GM21529 (cell line): ENCODE results near the gene DMC1.

Source experiments
- ATAC-seq: cut with Tn5 transposase; IDR thresholded peaks from one replicate; pipeline ENCODE4 v1.9.1; 2021; ENCODE audit not compliant: unreplicated experiment

DMC1 gene

DNA sequence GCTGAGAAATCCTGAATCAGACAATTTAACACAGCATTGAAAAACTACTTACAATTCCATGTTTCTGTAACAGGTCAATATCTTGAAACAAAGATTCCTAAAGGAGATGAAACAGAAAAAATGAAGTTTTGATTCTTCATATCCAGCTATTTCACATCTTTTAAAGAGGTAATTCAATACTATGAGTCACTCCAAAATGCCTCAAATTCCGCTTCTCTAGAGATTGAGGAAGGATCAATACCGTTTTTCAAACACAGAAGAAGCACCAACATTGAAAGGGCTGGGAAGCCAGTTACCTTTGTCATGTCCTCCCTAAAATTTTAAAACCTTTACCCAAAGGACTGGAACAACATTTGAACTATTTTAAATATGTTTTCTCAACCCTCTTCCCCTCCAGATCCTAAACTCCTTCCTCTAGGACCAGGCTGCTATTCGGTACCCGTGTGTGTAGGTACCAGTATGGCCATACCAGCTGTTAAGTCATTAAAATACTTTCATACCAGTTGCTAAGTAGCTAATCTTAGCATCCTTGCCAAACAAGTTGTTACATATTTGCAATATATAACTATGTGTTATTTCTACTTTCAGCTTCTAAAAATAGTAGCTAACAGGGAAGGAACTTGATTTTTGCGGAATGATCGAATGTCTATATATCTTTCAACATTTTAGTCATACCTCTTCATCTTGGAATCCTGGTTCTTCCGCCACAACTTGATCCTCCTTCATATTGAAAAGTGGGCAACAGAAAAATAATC, 2.3 kb downstream of the DMC1 start:
- ATAC-seq, result no peak

DNA sequence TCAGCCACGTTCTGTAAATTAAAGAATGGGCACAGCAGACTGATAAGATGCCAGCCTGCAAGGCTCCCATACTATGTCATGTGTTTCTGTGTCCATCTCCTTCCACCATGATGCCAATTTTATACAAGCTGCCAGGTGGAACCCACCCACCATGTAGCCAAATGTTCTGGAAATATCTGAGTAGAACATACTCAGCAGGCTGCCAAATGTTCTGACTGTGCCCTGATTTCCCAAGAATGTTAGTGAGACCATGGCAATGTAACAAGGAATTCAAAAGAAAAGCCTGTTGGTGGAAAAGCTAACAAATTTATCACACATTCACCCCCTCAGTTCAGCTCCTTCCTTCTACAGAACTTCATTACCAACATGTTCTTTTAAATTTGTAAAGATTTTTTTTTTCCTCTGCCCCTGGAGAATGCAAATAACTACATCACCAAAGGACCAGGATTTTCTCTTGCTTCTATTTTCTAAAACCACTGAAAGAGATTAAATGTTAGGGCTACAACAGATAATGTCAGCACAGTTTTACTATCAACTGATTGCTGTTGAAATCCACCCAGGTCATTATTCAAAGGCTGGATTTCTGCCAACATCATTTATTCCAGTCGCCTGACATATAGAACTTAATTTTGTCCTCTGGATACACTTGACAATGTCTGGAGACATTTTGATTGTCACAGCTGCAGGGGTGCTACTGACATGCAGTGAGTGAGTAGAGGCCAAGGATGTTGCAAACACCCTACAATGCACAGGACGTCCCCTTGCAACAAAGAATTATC, 3.1 kb downstream of the DMC1 start:
- ATAC-seq, result no peak

DNA sequence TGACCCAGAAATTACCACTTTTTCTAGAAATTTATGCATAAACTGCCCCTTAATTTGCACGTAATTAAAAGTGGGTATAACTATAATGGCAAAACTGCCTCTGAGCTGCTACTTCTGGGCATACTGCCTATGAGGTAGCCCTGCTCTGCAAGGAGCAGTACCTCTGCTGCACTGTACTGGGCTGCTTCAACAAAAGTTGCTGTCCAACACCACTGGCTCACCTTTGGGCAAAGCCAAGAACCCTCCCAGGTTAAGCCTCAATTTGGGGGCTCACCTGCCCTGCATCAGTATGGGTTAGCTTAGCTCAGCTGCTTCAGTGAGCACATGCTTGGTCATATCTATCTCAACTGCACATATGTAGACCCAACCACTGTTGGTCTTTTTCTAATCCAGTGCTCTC, 4.5 kb downstream of the DMC1 start:
- ATAC-seq, result no peak

DNA sequence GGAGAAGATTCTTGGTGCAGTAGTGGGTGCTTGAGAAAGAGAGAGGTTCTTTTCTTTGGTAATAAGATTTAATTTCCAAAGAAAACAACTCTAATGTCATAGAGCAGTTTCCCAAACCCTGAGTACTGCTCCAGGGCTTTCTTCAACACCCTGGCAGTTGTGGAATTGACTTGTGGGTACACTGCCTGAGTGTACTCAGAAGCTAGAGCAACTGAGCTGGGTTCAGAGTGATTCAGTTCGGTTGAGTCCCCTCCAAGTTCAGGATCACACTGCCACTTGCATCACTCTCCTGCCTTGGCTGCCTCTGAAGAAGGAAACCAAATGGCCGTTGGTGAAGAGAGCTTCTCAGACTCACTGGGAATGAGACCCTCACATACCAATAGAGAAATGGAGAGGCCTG, 5.3 kb downstream of the DMC1 start:
- no peak for ATAC-seq

DNA sequence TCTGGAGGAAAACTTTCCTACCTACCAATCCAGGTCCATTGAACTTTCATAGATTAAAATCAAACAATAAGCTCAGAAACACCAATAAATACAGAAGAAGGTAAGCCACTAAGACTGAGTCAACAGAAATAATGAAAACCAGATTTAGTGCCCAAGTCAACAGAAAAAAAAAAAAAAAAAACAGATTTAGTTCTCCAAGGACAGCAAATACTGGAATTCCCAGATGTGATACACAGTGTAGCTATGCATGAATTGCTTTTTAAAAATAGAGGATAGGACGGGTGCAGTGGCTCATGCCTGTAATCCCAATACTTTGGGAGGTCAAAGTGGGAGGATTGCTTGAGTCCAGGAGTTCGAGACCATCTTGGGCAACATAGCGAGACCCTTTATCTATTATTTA, 15.7 kb downstream of the DMC1 start:
- no peak for ATAC-seq

DNA sequence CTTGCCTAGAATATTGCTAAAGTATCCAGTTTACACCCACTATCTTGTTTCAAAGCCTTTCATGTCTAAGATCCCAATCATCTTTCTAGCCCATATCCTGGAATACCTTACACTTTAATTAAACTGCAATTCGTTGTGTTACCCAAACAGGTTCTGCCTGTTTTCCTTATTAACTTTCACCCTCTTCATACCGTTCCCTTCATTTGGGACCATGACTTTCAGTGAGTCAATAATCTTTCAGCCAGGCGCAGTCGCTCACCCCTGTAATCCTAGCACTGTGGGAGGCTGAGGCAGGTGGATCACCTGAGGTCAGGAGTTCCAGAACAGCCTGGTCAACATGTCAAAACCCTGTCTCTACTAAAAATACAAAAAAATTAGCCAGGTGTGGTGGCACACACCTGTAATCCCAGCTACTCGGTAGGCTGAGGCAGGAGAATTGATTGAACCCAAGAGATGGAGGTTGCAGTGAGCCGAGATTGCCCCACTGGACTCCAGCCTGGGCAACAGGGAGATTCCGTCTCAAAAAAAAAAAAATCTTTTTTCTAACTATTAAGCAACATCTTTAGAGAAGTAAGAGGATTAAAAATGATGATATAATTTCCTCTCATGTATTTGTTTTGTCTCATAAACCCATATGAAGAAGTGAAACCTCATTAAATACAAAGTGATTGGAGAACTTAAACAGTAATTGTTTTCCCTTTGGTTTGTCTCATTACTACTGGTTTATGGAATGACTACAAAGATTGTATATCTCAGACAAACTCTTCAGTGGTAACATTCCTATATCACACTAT, 20.7 kb downstream of the DMC1 start:
- no peak for ATAC-seq

DNA sequence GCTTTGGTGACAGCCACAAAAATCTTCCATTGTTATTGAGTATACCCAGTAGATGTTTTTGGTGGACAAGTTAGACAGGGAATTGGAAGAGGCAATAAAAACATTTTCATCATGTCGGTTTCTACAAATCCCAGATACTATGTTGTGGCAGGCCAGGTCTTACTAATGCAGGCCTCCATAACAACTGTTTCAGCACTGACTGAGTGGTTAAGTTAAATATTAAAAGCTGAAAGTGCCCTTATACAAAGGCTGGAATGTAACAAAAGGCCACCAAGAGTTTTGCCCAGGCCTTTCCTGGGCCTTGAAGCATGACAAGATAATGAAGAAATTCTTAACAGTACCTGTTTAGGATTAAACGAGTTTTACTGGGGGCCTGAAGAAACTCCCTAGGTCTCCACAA, 29.3 kb downstream of the DMC1 start:
- ATAC-seq, result no peak

DNA sequence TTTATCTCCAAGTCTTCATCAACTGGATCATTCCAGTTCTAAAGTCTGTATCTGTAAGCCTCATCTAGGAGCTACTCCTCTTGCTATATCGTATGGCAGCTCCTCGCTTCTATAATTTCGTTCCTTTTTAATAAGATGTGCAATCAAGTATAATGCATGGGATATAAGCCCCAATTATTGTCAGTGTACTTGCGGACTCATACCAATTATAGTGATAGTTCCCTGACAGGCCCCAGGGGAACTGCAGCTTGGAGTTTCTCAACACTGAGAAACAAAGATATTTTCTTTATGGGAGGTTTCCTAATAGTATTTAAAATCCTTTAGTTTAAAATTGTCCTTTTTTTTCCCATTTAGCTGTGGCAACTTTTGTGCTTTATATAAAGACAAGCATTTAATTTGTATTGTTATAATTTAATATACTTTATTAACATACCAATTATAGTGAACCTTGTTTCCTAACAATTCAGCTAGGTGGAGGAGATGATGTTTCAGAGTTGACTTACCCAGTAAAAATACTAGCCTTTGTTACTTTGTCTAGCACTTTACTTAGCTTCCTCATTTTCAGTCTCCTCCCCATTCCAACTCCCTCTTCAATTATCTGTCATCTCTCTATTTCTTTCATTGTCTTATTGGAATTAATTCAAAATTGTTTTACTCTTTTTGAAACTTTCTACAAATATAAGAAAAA, 38.6 kb downstream of the DMC1 start:
- no peak for ATAC-seq

DNA sequence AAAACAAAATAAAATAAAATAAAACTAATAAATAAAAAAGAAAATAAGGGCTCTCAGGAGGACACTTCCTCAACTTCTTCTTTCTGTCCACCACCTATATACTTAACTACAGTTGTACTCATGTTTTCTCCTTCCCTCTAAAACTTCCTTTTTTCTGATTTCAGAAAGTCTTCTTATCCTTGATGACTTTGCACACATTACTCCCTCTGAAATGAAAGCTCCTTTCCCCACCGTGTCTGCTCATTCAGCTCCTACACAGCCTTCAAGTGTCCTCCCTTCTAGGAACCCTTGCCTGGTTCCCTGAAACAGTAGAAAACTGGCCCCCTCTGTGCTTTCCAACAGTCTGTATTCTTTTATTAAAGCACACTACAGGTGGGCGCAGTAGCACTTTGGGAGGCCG, 45.6 kb downstream of the DMC1 start:
- ATAC-seq, result no peak

DNA sequence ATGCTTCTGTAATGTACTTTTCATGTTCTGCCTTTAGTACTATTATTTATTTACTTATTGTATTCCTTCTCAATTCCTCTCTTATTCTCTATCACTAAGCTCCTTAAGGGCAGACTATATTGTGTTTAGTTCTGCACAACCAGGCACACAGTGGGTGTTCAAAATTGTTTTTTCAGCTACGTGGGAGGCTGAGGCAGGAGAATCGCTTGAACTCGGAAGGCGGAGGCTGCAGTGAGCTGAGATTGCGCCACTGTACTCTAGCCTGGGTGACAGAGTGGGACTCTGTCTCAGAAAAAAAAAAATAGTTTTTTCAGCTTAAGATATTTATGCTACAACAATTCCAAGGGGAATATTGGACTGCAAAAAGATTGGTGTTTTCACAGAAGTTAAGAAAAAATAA, 46.5 kb downstream of the DMC1 start:
- ATAC-seq, result no peak

DNA sequence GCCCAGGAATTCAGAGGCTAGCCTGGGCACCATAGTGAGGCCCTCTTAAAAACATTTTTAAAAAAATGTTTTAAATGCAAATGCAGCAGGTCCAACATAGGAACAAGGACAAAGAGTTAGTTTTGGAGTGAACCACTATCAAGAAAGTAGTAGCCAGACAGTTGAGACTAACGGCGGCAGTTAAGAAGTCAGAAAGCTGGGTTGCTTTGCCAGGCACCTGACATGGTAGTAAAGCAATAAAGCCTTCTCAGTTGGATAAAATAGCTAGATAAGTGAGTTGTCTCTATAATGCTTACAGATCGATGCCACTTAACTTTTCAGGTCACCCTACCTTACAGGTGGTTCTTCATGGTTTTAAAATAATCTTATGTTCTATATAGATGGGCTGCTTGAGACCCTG, 47.0 kb downstream of the DMC1 start:
- no peak for ATAC-seq

DNA sequence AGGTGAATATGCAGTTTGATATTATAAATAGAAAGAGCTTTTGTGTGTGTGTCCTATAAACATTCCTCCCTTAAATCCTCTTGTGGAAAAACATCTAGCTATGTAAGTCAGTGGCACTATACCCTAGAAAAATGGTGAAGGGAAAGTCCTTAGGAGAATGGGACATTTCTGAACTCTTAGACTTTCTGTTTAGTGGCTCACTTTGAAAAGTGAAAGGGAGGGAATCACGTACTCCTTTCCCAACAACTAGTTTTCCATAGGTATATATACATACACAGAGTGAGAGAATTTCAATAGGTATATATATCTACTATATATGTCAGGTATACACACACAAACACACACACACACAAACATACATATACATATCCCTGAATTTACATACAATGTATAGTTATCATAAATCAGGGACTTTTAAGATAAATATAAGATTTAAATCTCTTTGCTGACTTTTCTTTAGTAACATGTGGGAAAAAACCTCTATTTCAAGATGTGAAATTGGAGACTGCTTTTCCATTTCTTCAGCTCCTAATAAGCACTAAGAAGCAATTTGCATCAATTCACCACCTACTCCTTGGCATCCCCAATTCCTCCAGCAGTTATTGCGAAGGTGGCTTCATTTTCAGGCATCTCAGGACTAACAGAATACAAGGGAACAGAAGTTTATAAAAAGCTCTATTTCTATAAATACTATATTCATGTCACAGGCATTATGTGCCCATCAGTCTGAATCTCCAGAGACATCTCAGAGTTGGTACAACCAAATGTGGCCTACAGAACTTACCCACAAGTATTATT, 50.3 kb downstream of the DMC1 start:
- no peak for ATAC-seq

DNA sequence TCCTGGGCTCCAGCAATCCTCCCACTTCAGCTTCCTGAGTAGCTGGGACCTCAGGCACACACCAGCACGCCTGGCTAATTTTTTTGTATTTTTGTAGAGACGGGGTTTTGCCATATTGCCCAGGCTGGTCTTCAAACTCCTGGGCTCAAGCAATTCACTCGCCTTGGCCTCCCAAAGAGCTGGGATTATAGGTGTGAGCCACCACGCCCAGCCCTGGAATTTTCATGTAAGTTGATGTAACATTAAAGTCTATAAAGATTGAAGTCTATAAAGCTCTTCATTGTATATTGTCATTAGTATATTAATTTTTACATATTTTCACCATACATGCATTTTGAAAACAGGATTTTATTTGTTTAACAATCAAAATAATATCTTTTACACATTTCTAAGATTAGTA, 51.4 kb downstream of the DMC1 start:
- no peak for ATAC-seq

DNA sequence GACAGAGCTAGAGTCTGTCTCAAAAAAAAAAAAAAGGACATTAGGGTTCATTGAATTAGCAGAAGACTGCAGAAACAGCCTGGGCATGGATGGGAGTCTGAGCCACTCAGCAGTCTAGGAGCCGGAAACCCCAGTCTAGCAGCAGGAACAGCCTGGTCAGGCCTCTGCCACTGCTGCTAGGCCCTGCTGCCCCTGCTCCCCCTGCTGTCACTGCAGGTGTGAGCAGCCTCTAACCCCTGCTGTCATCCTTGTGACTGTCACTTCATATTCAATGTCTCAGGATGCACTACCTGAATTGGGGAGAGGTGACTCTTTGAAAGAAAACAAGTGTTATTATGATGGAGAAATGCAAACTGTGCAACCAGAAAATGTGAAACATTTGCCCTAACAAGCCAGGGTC, 56.9 kb downstream of the DMC1 start:
- no peak for ATAC-seq

DNA sequence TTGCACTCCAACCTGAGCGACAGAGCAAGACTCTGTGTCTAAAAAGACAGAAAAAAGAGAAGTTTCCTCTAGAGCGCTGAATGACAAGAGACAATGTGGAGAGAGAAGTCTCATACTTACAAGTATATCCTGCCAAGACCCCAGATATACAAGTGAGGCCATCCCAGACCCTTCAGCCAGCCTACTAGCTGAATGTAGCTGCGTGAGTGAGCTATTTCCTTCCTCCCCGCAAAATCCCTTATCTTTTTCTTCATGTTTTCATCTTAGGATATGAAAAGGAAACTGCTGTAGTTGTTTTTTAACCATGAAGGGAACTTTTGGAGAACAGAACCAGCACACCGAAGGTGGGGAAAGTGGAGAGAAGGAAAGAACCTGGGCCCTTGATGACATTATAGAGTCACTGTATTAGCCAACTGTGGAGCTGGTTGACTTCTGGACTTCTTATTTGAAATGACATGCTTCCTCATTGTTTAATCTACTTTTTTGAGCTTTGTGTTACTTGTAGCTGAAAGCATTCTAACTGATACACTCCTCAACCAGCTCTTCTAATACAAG, 59.5 kb downstream of the DMC1 start:
- no peak for ATAC-seq

DNA sequence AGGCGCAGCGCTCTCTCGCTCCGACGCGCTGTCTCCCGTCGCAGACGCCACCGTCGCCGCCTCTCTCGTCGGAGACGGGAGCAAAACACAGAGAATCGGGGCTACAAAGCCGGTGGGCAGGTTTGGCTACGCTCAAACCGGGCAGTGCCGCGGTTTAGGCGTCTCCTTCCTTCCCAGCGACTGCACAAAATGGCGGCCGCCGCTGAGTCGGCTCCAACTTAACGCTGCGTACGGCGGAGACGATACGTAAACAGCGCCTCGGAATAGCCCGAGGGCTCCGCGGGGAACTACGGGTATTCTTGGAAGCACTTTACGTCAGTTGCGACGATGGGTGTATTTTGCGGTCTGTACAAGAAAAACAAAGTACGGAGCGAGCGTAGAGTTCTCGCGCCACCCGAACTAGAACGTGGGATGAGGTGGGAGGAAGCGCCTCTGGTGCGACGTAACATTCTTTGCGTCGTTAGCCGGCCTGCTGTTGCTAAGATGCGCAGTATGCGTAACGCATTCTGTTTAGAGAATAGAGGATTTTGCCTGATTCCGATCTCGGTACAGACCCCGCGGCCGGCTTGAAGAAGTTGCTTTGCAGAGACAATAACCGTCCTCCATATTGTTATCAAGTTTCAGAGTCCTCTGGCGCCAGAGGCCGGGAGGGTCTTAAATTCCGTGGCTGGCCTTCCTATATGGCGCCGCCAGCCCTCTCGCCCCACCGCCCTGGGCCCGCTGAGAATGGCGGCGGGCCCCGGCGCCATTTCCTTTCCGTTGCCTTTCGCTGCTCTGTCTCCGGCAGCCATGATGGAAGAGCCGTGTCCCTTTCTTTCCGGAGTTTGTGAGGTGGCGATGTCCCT, 63.6 kb downstream of the DMC1 start, which contains the start of gene DDX17:
DDX17 (minus strand) TSS at position 194 of the 845 bp plus-strand sequence.
- ATAC-seq, result peak; percentile 85

DNA sequence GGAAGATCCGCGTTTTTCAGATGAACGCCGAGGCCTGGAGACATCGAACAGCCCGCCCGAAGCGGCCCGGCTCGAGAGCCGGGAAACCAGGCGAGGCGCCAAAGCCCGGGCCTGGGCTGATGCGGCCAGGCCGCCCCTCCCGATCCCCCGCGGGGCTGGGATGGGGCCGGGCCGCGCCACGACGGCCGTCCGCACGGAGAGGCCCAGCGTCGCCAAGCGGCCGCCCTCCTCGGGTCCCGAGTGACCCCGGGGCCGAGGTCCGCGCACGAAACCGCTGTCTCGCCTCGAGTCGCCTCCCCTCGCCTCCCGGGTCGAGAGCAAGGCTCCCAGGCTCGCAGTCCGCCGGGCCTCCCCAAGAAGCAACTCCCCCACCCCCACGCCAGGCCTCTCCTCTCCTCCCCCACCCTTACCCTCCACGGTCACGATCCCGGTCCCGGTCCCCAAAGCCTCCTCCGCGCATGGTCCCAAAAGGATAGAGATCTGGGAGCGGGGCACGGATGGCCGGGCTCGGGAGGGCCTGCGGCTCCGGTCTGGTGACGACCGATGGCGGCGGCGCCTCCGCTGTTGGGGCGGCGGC, 64.4 kb downstream of the DMC1 start:
- ATAC-seq, result peak; percentile 23

DNA sequence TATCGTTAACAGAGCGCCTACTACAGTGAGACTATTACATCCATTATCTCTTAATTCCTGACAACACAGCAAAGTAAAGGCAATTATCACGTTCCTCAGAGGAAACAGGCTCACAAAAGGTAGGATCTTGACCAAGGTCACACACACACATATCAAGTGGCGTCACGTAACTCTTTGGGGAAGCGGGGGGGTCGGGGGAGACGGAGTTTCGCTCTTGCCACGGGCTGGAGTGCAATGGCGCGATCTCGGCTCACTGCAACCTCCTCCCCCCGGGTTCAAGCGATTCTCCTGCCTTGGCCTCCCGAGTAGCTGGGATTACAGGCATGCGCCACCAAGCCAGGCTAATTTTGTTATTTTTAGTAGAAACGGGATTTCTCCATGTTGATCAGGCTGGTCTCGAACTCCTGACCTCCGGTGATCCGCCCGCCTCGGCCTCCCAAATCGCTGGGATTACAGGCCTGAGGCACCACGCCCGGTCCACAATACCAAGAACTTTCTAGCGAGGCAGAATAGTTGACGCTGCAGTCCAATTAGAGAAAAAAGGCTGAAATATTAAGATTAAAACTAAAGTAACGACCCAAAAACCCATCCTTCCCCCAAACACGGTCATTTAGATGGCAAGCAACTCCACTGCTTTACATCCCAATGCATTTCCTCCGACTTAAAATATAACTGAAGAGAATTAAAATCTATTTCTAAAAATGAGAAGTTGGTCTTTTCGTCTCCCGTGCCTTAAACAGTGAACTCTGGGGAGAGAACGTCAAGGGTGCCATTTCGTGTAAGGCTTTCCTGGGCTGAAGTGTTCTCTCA, 65.0 kb downstream of the DMC1 start:
- ATAC-seq, result no peak
